Erythroblast (primary cell): Measurements from ENCODE around the gene FYTTD1.

Experiments used
- GATA1 ChIP-seq: IDR thresholded peaks from 2 replicates; pipeline ENCODE4 v1.6.1; 2011; ENCODE audit warnings: low read depth, mild to moderate bottlenecking, control low read depth, low read length, moderate library complexity
- POLR2A ChIP-seq: IDR thresholded peaks from 2 replicates; pipeline ENCODE4 v1.6.1; 2011; ENCODE audit warnings: mild to moderate bottlenecking, low read length

DNA sequence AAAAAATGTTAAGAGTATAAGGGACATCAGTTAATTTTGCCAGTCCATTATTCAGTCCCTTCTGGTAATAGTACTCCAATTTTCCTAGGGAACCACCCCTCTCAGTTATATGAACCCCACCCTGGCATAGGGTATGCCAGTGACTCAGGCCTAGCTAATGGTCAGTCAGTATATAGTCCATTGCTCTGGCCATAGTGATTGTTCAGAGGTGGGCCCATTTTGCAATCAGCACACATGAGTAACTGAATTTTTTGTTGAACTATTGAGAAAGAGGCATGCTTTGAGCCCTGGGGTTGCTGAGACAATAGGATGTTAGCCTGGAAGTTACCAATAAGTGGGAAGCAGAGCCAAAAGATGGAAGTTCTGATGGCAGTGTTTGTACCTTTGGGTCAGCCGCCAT lies 45.5 kb downstream of the FYTTD1 start:
- no peak for TF ChIP-seq POLR2A
- no peak for TF ChIP-seq GATA1
